Fibroblast of mammary gland (primary cell): Measurements from ENCODE around the gene TPST1.

ENCODE experiments used
- DNase-seq: peaks from one replicate; pipeline ENCODE4 v3.0.0-alpha.2; 2010; ENCODE audit warnings: low read depth
- H3K4me3 ChIP-seq: 2 replicates; pipeline ENCODE4 v1.5.1; 2011; ENCODE audit warnings: low read depth, mild to moderate bottlenecking, low read length, moderate library complexity; ENCODE audit not compliant: control insufficient read depth
- TF ChIP-seq, protein P1 (sequence below): conservative IDR thresholded peaks from 2 replicates; pipeline ENCODE4 v1.5.1; 2011; ENCODE audit warnings: low read depth, low read length, inconsistent platforms; ENCODE audit not compliant: control insufficient read depth, insufficient read depth

Gene TPST1

GRCh38 chr7:66202441-66202840, 2.7 kb upstream of the TPST1 start:
- no peak for DNase-seq
- no peak overlapping the region for H3K4me3 ChIP-seq
- TF ChIP-seq, protein P1, sequence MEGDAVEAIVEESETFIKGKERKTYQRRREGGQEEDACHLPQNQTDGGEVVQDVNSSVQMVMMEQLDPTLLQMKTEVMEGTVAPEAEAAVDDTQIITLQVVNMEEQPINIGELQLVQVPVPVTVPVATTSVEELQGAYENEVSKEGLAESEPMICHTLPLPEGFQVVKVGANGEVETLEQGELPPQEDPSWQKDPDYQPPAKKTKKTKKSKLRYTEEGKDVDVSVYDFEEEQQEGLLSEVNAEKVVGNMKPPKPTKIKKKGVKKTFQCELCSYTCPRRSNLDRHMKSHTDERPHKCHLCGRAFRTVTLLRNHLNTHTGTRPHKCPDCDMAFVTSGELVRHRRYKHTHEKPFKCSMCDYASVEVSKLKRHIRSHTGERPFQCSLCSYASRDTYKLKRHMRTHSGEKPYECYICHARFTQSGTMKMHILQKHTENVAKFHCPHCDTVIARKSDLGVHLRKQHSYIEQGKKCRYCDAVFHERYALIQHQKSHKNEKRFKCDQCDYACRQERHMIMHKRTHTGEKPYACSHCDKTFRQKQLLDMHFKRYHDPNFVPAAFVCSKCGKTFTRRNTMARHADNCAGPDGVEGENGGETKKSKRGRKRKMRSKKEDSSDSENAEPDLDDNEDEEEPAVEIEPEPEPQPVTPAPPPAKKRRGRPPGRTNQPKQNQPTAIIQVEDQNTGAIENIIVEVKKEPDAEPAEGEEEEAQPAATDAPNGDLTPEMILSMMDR = no peak

GRCh38 chr7:66205741-66206090, 582 bp downstream of the TPST1 start:
- H3K4me3 ChIP-seq = peak overlapping the region; percentile 74
- DNase-seq = no peak
- TF ChIP-seq, protein P1 = no peak

GRCh38 chr7:66206119-66206933, 1.2 kb downstream of the TPST1 start:
- H3K4me3 ChIP-seq = peak overlapping the region; percentile 74
- no peak for DNase-seq
- TF ChIP-seq, protein P1 = no peak

DNA sequence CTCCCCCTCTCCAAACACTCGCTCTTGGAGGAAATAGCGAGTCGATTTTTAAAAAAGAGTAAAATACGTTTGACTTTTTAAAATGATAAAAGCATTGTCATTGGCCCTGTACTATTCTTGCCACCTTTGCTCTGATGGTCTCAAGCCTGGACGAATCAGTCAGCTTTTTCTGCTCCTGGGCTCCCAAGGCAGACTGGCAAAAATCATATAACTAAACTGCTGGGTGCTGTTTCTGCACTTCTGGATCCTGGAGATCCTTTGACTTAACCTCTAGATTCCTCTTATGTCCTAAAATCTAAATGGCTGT, 1.8 kb downstream of the TPST1 start:
- H3K4me3 ChIP-seq = peak overlapping the region; percentile 74
- DNase-seq = no peak
- TF ChIP-seq, protein P1 = no peak

DNA sequence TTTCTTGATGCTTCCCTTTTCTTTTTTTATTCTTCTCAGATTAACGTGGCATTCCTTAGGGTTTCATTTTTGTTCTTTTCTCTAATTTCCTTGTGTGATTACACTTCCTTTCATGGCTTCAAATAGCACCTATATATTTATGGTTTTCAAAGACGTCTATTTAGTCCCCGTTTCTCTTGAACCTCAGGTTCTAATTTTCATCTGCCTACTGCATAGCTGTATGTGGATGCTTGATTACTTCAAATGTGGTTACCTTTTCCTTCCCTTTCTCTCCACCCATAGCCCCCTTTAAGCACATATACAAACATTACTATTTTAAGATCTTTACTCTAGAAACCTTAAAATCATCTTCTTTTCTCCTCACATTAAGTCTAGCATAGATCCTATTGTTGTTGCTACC, 2.4 kb downstream of the TPST1 start:
- no peak for DNase-seq
- H3K4me3 ChIP-seq = peak overlapping the region; percentile 21
- TF ChIP-seq, protein P1 = no peak

DNA sequence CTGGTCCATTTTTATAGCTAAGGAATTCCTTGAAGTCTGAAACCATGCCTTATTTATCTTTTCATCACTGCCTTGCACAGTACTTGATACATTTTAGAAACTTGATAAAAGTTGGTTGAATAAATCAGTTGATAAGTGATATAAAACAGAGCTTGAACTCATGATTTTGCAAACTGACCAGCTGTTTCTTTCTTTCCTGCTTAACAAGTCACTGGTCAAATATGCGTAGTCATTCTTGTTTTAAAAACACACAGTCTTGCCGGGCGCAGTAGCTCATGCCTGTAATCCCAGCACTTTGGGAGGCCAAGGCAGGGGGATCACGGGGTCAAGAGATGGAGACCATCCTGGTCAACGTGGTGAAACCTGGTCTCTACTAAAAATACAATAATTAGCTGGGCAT, 6.3 kb downstream of the TPST1 start:
- peak; percentile 77 for DNase-seq
- TF ChIP-seq, protein P1 = no peak

More for the DNA sequence above, 6.3 kb downstream of the TPST1 start:
- H3K4me3 ChIP-seq = no peak overlapping the region
